GM21367 (cell line): ENCODE measurements around the gene RETN.

Experiments used
- ATAC-seq: cut with Tn5 transposase; IDR thresholded peaks from one replicate; pipeline ENCODE4 v1.9.1; 2021; ENCODE audit not compliant: unreplicated experiment

The RETN gene

DNA sequence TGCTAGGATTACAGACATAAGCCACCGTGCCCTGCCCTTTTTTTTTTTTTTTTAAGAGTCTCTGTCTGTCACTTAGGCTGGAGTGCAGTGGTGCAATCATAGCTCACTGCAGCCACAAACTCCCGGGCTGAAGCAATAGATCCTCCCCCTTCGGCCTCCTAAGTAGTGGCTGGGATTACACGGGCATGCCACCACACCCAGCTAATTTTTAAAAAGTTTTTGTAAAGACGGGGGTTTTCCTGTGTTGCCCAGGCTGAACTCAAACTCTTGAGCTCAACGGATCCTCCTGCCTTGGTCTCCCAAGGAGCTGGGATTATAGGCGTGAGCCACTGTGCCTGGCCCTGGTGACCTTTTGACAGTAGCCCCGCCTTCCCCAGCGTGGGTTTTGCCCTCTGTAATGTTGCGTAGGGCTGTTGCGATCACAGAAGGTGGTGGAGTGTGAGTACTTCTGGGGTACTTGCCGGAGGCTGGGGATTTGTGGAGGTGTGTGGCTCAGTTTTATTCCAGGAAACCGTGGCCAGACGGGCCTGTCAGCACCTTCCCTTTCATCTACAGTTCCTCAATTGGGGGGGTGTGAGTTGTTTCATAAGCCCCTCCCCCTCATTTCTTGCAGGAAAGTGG, 11.6 kb upstream of the RETN start:
- no peak for ATAC-seq

DNA sequence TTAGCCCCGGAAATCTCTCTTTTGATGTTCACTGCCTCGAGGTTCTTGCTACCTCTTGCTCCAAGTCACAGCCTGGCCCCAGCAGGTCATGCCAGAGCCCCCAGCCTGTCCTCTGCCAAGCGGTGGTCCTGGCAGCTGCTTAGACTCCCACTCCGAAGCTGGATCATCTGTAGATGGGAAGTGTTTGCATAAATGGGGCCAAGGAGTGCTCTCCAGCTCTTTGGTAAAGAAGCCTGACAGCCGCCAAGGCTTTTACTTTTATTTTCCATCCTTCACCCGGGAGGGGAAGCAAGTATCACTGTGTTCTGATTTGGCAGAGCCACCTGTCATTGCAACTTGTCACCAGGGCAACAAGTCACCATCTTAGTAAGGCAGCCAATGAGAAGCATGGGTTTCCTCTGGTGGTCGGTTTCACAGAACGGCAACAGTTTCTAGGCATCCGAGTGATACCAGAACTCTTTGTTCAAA, 10.6 kb upstream of the RETN start:
- ATAC-seq = no peak

DNA sequence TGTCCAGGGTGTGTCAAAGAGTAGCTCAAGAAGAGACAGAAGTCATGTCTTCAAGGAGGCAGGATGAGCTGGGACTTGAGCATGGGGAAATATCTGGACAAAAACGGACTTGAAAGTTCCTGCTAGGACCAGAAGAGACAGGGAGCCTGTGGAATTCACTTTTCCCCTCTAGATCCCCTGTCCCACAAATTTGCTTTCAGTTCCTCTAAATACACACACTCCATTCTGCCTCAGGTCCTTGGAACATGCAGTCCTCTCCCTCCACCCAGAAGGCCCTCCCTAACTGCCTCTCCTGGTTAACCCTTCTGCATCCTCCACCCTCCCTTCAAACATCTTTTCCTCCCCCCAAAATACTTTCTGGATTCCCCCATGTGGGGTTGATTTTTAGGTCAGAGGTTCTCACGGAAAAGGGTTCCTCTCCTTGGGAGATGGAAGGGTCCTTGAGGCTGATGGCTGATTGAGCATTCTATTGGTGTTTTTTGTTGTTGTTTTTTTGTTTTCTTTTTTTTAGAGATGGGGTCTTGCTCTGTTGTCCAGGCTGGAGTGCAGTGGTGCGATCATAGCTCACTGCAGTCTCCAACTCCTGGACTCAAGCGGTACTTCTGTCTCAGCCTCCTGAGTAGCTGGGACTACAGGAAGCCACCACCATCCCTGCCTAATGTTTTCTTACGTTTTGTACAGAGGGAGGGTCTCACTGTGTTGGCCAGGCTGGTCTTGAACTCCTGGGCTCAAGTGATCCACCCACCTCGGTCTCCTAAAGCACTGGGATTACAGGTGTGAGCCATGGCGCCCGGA, 6.9 kb upstream of the RETN start:
- ATAC-seq = no peak

DNA sequence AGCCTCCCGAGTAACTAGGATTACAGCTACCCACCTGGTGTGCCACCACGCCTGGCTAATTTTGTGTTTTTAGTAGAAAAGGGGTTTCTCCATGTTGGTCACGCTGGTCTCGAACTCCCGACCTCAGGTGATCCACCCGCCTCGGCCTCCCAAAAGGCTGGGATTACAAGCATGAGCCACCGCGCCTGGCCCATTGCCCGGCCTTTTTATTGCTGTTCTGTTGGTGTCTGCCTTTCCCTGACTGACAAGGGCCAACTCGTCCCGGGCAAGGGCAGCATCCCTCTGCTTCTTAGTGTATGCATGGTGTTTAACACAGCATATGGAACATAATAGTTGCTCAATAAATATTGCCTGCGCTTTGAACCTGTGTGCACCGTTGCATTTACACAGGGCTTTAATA, 6.2 kb upstream of the RETN start:
- no peak for ATAC-seq

DNA sequence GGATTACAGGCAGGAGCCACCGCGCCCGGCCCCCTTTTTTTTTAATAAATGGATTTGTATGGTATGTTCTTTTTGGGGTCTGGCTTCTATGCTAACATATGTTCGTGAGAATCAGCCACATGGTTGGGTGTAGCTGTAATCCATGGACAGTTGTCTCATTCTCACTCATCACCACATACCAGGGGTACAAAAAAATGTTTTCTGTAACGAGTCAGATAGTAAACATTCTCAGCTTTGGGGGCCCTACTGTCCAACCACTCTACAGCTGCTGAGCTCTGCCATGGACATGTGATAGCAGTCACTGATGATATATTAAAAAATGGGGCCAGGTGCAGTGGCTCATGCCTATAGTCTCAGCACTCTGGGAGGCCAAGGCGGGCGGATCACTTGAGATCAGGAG, 5.1 kb upstream of the RETN start:
- ATAC-seq = no peak

DNA sequence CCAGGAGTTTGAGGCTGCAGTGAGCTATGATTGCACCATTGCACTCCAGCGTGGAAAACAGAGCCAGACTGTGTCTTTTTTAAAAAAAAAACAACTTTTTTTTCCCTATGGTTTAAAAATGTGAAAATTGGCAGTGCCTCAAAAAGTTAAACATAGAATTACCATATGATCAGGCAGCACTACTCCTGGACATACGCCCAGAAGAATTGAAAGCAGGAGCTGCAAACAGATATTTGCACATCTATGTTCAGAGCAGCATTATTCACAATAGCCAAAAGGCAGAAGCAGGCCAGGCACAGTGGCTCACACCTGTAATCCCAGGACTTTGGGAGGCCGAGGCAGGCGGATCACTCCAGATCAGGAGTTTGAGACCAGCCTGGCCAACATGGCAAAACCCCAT, 3.8 kb upstream of the RETN start:
- no peak for ATAC-seq

DNA sequence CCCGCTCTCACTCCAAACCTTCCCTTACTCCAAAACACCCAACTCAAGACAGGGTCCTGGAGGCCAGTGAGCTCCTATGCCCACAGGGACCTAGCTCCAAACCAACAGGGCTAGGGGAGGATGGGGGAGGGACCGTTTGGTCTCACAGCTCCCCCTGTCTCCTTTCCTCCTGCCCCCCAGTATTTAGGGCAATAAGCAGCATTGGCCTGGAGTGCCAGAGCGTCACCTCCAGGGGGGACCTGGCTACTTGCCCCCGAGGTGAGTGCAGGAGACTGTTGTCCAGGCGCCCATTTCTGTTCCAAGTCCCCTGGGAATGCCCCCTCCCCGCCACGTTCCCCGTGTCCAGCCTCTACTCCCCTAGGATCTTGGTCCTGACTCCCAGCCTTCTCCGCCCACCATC, 792 bp downstream of the RETN start:
- ATAC-seq = no peak

DNA sequence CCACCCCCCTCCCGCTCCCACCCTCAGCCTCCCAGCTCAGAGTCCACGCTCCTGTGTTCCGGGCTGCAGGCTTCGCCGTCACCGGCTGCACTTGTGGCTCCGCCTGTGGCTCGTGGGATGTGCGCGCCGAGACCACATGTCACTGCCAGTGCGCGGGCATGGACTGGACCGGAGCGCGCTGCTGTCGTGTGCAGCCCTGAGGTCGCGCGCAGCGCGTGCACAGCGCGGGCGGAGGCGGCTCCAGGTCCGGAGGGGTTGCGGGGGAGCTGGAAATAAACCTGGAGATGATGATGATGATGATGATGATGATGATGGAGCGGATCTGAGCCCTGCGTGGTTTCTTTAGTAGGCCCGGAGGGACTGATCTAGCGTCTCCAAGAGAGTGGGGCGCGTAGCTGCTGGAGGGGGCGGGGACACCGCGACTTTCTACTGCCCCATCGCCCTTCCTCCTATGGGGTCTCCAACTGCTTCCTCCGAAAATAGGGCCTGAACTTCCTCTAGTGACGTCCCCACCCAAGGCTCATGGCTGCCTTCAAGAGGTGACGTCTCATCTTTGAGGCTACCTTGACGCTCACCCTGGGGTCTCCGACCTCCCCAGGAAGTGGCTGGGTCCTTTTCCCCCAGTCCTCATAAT, 1.4 kb downstream of the RETN start:
- no peak for ATAC-seq

DNA sequence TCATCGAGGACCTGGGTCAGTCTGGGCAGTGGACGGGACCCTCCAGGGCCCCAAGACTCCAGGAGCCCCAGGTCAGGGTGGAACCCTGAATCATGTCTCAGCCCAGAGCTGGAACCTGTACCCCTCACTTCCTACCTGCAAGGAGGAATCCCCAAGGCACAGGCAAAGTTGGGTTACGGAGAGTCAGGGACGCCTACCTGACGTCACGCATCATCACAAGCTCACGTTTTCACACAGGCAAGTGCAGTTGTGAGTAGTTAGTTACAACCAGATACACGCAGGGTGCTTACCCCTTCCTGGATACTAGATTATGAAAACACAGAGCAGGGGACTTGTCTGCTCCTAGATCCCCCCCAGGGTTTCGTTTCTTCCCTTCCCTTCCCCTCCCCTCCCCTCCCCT, 1.9 kb downstream of the RETN start:
- no peak for ATAC-seq

DNA sequence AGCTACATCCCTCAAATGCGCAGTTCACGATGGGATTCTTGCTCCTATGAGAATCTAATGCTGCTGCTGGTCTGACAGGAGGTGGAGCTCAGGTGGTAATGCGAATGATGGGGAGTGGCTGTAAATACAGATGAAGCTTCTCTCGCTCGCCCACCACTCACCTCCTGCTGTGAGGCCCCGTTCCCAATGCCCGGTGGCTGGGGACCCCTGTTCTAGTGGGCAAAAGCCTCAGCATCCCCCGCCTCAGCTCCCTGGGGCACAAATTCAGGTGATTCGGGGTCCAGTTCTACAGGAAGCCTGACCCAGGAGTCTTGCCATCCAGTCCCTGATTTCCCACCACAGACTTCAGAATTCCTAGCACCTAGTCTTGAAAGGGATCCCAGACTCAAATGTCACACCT, 3.7 kb downstream of the RETN start:
- no peak for ATAC-seq

DNA sequence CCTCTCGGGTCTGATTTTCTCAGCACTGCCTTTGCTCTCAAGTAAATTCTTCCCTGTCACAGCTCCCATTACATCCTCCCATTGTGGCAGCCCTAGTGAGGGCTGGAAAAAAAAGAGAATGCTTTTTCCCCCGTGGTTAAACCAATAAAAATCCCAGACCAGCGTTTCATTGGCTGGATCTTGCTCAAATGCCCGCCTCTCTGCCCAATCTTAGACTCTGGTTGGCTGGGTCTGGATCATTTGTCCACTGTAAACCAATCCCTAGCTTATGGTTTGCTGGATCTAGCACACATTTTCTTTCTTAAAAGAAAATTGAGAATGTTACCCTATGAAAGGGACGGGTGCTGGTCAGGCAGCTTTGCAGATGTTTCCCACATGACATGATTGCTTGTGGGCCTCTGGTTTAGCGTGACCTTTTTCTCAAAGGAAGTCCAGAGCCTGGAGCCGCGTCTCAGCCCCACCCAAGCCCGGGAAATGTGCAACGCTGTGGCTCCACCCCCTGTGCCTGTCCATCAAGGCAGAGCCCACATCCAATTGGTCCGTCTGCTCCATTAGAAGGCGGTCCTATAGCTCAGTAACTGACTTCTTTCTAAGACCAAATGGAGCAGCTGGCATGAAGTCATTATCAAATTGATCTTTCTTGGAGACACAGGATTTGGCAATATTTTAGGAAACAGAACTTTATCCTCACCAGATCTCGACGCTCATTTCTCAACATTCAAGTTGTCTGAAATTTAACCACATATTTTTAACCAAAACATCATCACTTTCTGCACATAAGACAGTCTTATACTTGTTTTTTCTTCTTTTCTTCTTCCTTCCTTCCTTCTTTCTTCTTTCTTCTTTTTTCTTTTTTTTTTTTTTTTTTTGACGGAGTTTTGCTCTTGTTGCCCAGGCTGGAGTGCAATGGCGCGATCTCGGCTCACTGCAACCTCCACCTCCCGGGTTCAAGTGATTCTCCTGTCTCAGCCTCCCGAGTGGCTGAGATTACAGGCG, 5.5 kb downstream of the RETN start:
- ATAC-seq = no peak

DNA sequence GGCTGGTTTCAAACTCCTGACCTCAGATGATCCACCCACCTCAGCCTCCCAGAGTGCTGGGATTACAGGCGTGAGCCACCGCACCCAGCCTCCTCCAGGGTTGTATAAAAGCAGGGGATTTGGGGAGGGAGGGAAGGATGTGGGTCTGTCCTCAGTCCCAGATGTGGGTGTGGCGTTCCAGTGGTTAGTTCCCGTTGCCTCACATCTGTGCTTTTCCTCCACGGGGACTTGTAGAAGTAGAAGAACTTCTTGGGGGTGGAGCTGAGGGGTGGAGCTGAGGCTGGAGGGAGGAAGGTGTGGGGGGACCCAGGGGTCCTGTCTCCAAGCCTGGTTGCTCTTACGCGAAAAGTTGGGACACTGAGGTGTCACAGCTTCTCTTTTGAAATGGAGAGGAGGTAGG, 7.5 kb downstream of the RETN start:
- no peak for ATAC-seq

DNA sequence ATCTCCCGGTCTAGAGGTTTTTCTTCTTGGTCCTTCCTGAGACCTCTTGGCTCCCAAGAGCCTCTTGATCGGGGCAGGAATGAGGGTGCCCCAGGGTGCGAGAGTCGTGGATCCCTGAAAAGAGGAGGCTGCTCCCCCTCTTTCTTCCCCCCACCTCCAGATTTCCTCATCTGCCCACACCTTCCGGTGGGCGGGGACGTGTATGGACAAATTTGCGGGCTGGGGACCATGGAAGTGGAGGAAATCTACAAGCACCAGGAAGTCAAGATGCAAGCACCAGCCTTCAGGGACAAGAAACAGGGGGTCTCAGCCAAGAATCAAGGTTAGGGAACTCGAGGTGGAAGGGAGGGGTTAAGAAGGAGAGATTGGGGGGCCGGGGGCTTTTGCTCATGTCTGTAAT, 8.0 kb downstream of the RETN start, which contains the start of gene MCEMP1:
MCEMP1 (plus strand) TSS at position 237 of the 400 bp plus-strand sequence; CDS start at position 268, 31 bp downstream.
- no peak for ATAC-seq

DNA sequence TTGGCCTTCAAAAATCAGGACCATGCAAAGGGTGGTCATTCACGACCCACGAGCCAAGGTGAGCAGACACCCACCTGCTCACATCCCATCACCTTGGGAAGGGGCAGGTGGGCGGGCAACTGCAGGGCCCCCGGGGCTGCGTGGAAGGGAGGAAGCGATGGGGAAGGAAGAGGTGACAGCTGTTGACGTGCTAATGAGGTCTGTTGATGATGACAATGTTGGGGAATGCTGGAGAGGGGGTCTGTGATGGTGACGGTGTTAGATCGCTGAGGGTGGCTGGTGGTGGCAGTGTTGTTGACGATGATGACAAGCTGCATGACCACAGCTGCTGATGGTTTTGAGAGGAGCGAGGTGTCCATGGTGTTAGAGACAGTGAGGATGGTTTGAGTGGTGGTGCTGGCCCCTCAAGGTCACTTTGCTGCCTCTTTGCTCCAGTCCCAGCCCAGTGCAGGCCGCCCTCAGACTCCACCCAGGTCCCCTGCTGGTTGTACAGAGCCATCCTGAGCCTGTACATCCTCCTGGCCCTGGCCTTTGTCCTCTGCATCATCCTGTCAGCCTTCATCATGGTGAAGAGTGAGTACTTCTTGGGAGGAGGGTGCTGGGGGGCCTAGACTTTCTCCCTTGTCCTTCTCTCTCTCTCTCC, 8.9 kb downstream of the RETN start:
- no peak for ATAC-seq

DNA sequence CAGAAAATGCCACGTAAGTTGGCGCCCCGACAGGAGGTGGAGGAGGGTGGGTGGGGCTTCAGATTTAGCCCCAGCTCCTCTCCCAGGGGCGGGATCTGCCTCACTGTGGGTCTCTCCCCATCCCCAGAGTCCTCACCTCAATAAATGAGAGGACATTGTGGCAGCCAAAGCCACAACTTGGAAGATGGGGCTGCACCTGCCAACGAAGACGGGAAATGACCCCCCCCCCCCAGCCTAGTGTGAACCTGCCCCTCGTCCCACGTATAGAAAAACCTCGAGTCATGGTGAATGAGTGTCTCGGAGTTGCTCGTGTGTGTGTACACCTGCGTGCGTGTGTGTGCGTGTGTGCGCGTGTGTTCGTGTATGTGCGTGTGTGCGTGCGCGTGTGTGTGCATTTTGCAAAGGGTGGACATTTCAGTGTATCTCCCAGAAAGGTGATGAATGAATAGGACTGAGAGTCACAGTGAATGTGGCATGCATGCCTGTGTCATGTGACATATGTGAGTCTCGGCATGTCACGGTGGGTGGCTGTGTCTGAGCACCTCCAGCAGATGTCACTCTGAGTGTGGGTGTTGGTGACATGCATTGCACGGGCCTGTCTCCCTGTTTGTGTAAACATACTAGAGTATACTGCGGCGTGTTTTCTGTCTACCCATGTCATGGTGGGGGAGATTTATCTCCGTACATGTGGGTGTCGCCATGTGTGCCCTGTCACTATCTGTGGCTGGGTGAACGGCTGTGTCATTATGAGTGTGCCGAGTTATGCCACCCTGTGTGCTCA, 10.3 kb downstream of the RETN start:
- ATAC-seq = no peak

DNA sequence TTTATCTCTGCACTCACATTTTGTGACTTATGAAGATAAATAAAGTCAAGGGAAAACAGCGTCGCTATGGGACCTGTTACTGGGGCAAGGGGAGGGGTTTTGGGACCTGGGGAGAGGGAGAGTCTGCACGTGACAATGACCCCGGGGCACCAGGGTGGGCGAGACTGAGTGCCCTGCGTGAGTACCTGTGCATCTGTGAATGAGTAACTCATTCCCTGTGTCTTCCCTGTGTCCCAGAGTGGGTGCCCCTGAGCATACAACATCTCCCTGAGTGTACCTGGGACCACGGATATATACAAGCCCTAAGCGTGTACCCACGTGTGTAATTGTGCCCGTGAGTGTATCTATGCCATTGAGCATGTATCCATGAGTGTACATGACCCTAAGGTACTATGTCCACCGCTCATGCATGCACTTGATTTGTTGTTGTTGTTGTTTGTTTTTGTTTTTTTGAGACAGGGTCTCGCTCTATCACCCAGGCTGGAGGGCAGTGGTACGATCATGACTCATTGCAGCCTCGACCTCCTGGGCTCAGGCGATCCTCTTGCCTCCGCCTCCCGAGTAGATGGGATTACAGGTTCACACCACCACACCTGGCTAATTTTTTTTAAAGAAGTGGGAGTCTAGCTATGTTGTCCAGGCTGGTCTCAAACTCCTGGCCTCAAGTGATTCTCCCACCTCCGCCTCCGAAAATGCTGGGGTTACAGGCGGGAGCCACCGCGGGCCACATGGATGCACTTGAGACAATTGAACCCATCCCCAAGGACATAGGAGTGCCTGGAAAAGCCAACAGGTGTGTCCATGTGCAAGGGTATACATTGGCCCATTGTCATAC, 11.1 kb downstream of the RETN start:
- no peak for ATAC-seq

DNA sequence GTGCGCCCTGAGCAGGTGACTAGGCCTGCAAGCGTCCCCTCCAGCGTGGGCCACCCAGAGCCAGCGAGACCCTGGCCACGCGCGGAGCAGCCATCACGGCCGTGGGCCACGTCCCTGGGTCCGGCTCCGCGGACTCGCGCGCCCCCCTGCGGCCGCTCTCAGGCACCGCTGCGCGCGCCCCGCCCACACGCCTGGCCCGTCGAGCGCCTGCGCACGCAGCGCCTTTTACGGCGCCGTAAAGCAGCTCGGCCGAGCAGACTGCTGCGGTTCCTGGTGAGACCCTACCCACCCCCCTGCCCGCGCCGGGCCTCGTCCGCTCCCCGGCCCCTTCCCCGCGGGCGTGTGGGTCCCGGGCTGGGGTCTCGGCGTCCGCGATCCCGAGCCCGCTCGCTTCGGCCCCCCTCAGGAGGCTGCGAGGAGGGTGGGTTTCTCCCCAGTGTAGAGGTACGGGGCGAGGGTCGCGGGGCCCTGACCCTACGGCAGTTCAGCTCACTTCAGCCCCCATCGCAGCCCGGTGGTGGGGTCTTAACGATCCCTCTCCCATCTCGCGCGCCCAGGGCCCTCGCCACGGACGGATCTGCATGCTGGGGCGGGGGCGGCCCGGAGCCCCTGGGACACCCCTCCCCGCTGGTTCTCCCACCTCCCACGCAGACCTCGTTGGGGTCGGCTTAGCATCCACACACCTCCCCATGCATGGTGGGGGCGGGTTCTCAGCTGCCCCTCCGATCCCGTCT, 11.9 kb downstream of the RETN start, which contains the start of gene TRAPPC5:
TRAPPC5 (plus strand) TSS at position 228 of the 734 bp plus-strand sequence. CDS start 1,421 bp downstream, outside the sequence.
- peak; percentile 45 for ATAC-seq
